ENCODE data around the gene MEGF11. TPM values are rescaled to one million over a fixed set of nuclear protein-coding genes. Genes with fewer than 3 reads are reported as not detected.

The MEGF11 gene
- total RNA-seq, 2 donors from 2014 or later: not detected

DNA sequence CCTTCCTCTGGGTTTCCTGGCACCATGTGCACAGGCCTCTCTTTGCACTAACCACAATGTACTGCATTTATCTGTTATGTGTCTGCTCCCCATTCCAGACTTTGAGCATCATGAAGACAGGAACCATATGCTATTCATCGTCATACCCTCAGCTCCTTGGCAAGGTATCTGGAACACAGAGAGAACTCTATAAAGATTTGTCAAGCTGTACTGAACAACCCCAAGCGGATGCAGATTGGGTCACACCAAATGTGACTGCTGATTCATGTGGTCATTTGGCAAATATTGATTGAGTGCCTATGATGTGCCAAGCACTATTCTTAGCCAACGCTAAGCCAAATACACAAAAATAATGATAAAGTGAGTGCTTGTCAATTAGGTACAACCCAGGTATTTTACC is 7.5 kb upstream of the MEGF11 start:
- Histone ChIP-seq H3K27me3 (replicated peaks; ENCODE audit: insufficient read depth) (no peaks in the 10 kb centered on the region), H3K27ac (no peak overlapping the region), H3K4me1 (replicated peaks) (no peaks in the 10 kb centered on the region), H3K9me3 (no peaks in the 10 kb centered on the region), H3K36me3 (no peaks in the 10 kb centered on the region), H3K4me3 (no peak overlapping the region)
- no peak for TF ChIP-seq POLR2A (IDR thresholded peaks at IDR 0.05)
- TF ChIP-seq, protein P1, sequence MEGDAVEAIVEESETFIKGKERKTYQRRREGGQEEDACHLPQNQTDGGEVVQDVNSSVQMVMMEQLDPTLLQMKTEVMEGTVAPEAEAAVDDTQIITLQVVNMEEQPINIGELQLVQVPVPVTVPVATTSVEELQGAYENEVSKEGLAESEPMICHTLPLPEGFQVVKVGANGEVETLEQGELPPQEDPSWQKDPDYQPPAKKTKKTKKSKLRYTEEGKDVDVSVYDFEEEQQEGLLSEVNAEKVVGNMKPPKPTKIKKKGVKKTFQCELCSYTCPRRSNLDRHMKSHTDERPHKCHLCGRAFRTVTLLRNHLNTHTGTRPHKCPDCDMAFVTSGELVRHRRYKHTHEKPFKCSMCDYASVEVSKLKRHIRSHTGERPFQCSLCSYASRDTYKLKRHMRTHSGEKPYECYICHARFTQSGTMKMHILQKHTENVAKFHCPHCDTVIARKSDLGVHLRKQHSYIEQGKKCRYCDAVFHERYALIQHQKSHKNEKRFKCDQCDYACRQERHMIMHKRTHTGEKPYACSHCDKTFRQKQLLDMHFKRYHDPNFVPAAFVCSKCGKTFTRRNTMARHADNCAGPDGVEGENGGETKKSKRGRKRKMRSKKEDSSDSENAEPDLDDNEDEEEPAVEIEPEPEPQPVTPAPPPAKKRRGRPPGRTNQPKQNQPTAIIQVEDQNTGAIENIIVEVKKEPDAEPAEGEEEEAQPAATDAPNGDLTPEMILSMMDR (IDR thresholded peaks at IDR 0.05): no peak
- TF ChIP-seq POLR2AphosphoS5 (IDR thresholded peaks at IDR 0.05): peak; percentile 69
- peak; percentile 16 for DNase-seq (ENCODE audit: low spot score)
- intact Hi-C loops (cut with DNase I): no loop called here
- 25% methylated on average over 3 of the region's 3 CpGs for WGBS

GRCh38 chr15:66256692-66257091 is 3.1 kb upstream of the MEGF11 start:
- H3K4me3 ChIP-seq: no peak overlapping the region
- peaks cover 3% of the 10 kb centered on the region for H3K4me1 ChIP-seq (replicated peaks)
- no peak for DNase-seq (ENCODE audit: low spot score)
- H3K27ac ChIP-seq: no peak overlapping the region
- H3K36me3 ChIP-seq: no peaks in the 10 kb centered on the region
- 83% methylated on average over 3 of the region's 3 CpGs for WGBS
- H3K9me3 ChIP-seq: no peaks in the 10 kb centered on the region
- H3K27me3 ChIP-seq (replicated peaks; ENCODE audit: insufficient read depth): no peaks in the 10 kb centered on the region
- TF ChIP-seq POLR2A (IDR thresholded peaks at IDR 0.05): no peak
- TF ChIP-seq POLR2AphosphoS5 (IDR thresholded peaks at IDR 0.05): no peak
- TF ChIP-seq, protein P1 (IDR thresholded peaks at IDR 0.05): no peak
- intact Hi-C loops (cut with DNase I): no loop called here

DNA sequence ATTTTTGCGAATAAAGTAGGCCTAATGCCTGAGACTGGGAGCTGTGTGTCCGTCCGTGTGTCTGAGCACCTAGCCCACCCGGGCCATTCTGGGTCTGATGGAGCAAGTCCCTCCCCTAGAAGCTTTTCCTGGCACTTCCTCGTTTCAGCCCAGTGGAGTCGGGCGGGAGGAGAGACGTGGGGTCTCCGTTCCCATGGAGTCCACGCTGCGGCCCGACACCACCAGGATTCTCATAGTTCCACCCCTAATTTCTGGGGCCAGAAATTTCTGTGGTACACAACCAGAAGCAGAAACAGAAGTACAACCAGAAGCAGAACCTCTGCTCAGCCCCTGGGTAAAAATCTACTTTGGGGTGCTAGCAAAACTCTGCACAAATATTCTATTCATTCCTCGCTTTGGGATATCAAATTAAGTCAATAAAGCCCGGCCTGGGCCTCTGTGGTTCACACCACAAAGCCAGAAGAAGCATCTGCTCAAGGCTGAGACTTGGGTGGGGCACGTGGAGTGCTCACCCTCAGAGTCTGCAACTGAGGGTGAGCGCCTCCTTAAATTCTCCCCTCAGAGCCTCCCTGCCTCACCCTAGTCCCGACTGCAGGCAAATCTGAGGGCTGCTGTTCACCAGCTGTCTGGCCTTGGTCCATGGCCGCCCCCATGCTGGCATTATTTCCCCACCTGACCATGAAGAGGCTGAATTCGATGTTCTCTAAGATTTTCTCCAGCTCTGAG is 1.6 kb upstream of the MEGF11 start:
- no peaks in the 10 kb centered on the region for H3K36me3 ChIP-seq
- no peaks in the 10 kb centered on the region for H3K9me3 ChIP-seq
- no peak overlapping the region for H3K4me3 ChIP-seq
- H3K27me3 ChIP-seq (replicated peaks; ENCODE audit: insufficient read depth): peaks cover 3% of the 10 kb centered on the region
- DNase-seq (ENCODE audit: low spot score): no peak
- 69% methylated on average over 19 of the region's 19 CpGs for WGBS
- H3K27ac ChIP-seq: no peak overlapping the region
- intact Hi-C loops (cut with DNase I): no loop called here
- peaks cover 3% of the 10 kb centered on the region for H3K4me1 ChIP-seq (replicated peaks)
- TF ChIP-seq, protein P1 (IDR thresholded peaks at IDR 0.05): no peak
- TF ChIP-seq POLR2AphosphoS5 (IDR thresholded peaks at IDR 0.05): no peak
- TF ChIP-seq POLR2A (IDR thresholded peaks at IDR 0.05): no peak

DNA sequence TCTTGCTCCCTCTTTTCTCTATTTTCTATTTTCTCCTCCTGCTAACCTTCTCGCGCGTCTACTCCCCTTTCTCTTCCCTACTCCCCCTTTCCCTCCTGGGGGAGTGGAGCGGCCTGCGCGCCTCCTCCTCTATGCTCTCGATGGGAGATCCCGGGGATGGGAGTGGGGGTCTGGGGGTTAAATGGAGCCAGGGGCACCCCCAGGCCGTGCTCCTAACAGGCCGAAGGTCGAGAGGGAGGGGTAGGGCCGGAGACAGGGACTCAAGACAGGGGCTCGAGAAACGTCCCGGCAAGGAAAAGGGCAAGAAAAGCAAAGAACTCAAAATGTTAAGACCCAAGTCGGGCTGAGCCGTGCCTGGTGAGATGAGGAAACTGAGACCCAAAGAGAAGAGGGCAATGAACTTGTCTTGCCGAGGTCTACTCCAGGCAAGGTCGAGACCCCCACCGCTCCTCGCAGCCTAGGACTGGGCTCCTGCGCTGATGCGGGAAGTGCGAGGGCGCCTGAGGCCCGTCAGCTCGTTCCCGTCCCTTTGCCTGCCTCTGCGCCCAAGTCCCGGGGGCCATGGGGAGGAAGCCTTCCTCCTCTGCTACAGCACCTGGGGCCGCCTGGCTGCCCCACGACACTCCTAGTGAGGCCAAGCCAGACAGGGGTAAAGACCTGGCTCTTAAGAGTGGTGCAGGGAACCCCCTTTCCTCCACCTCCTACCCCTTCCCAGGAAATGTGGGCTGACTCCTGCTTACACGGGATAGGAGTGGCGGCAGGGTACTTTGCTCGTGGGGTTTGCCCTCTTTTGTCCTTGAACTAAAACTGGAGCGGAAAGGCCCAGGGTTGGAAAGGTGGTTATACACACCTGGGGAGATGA is 770 bp upstream of the MEGF11 start:
- no peak overlapping the region for H3K27ac ChIP-seq
- H3K4me1 ChIP-seq (replicated peaks): peaks cover 3% of the 10 kb centered on the region
- H3K36me3 ChIP-seq: no peaks in the 10 kb centered on the region
- peaks cover 3% of the 10 kb centered on the region for H3K27me3 ChIP-seq (replicated peaks; ENCODE audit: insufficient read depth)
- peak overlapping the region; percentile 32 to 43 for H3K4me3 ChIP-seq
- DNase-seq (ENCODE audit: low spot score): no peak
- WGBS: 34% methylated on average over 36 of the region's 36 CpGs
- intact Hi-C loops (cut with DNase I): no loop called here
- TF ChIP-seq POLR2AphosphoS5 (IDR thresholded peaks at IDR 0.05) (no peak), POLR2A (IDR thresholded peaks at IDR 0.05) (no peak)
- TF ChIP-seq, protein P1 (IDR thresholded peaks at IDR 0.05): no peak
- H3K9me3 ChIP-seq: no peaks in the 10 kb centered on the region
